Mucosa of rectum (tissue), 2 donors: ENCODE measurements around the gene SPRTN.
"Not testable (repeated sequence)": the region's sequence is repeated elsewhere in the genome, so short reads cannot be mapped to it uniquely, and the experiment has no call there.

Experiments used
- H3K27ac ChIP-seq, 2 donors: one replicate each; pipeline ENCODE4 v1.7.0; 2013; ENCODE audit warnings: inconsistent platforms in 2 of 2, low read depth in 2 of 2, low read length in 2 of 2
- H3K27me3 ChIP-seq, 2 donors: one replicate each; pipeline ENCODE4 v1.7.0; 2013; ENCODE audit warnings: low read length in 2 of 2; ENCODE audit not compliant: control insufficient read depth in 2 of 2, insufficient read depth in 2 of 2
- H3K36me3 ChIP-seq, 2 donors: one replicate each; pipeline ENCODE4 v1.7.0; 2013; ENCODE audit warnings: low read length in 2 of 2; ENCODE audit not compliant: control insufficient read depth in 2 of 2, insufficient read depth in 2 of 2
- H3K4me1 ChIP-seq, 2 donors: one replicate each; pipeline ENCODE4 v1.7.0; 2013; ENCODE audit warnings: low read length in 2 of 2, mild to moderate bottlenecking in 1 of 2; ENCODE audit not compliant: control insufficient read depth in 2 of 2, insufficient read depth in 2 of 2
- H3K4me3 ChIP-seq, 2 donors: one replicate each; pipeline ENCODE4 v1.7.0; 2013; ENCODE audit warnings: low read length in 2 of 2
- H3K9ac ChIP-seq, 2 donors: one replicate each; pipeline ENCODE4 v1.7.0; 2013; ENCODE audit warnings: low read length in 2 of 2, low read depth in 1 of 2, mild to moderate bottlenecking in 1 of 2
- H3K9me3 ChIP-seq, 2 donors: one replicate each; pipeline ENCODE4 v1.7.0; 2013; ENCODE audit warnings: low read length in 2 of 2; ENCODE audit not compliant: control insufficient read depth in 2 of 2
- donor health status: healthy.
- donor health status: Normal muscosa, but diverticular disease.

The SPRTN gene

DNA sequence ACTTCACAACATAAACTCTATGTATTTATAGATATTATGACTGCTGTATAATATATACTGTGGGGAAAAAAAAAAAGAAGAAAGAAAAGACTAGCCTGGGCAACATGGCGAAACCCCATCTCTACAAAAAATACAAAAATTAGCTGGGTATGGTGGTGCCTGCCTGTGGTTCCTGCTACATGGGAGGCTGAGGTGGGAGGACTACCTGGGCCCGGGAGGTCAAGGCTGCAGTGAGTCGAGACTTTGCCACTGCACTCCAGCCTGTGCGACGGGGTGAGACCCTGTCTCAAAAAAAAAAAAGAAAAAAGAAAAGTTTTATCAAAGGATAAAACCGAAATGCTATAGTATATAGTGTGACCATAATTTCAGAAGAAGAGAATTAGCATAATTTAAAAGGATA lies 3.1 kb upstream of the SPRTN start:
- Histone ChIP-seq H3K9ac (no peak overlapping the region), H3K4me3 (peak overlapping the region; percentile 19 to 99), H3K27ac (no peak overlapping the region), H3K9me3 (no peaks in the 10 kb centered on the region), H3K36me3 (peaks cover 0 to 7% of the 10 kb centered on the region in 2 donors), H3K4me1 (peaks cover 36 to 40% of the 10 kb centered on the region in 2 donors), H3K27me3 (no peaks in the 10 kb centered on the region)

DNA sequence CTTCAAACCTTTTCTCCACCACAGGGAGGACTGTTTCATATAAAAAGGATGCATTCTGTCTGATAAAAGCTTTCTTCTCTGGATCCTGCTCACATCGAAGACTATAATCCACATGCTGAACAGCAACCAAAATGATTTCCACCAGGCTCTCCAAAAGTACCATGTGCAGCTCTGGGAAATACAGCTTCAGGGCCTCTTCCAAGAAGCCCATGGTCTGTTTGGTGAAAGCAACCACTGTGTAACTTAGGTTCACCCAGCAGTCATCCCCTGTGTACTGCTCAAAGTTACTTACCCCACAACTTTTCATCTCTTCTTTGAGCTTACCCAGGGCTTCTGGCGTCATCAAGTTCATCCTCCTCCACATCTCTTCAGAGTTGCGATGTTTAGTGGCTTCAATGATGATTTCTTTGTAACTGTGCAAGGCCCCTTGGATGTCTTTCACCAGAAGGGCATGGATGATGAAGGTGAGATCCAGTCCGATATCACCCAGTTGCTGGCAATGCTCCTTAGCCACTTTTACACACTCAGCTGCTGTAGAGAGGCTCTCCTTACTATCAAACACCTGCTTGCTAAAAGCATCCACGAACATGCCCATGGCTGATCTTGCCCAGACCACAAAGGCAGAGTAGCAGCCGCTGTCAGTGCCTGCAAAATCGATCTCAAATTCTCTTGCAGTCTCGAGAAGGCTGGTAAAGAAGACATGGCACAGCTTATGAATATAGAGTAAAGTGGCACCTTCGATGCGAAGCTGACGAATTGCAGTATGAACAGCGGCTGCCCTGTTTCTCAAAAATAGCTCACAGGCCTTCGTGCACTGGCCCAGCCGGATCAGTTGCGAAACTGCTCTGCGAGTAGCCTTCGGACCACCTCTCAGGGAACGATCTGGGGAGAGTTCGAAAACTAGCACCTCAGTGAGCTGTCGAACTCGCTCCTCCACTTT lies 2.2 kb upstream of the SPRTN start:
- peaks cover 0 to 7% of the 10 kb centered on the region in 2 donors for H3K36me3 ChIP-seq
- H3K27me3 ChIP-seq: no peaks in the 10 kb centered on the region
- H3K9ac ChIP-seq: peak overlapping the region; percentile 87 to 100
- peak overlapping the region; percentile 96 to 99 for H3K4me3 ChIP-seq
- peaks cover 36 to 40% of the 10 kb centered on the region in 2 donors for H3K4me1 ChIP-seq
- H3K9me3 ChIP-seq: no peaks in the 10 kb centered on the region
- H3K27ac ChIP-seq: no peak overlapping the region

DNA sequence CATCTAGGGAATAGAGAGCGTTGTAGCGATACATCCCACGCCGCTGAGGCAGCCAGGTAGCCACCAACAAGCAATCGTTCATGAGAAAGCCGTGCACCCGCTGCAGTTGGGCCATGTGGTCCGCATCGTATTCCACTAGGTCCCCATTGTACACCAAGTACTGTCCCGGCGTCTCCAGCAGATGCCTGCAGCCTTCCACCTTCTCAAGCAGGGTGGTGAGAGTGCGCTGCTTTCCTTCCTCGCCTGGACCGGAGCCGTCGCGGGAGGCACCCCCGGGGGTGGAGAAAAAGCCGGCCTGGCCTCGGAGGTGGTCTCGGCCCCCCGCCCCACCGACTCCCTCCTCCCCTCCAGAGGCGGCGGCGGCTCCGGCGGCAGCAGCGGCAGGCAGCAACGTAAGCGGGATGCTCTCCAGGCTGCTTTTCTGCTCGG lies 1.0 kb upstream of the SPRTN start:
- Histone ChIP-seq H3K4me3 (peak overlapping the region; percentile 96 to 99), H3K9me3 (no peaks in the 10 kb centered on the region), H3K4me1 (peaks cover 36 to 40% of the 10 kb centered on the region in 2 donors), H3K9ac (peak overlapping the region; percentile 87 to 100), H3K27ac (peak overlapping the region; percentile 98 to 99), H3K27me3 (no peaks in the 10 kb centered on the region), H3K36me3 (peaks cover 4 to 7% of the 10 kb centered on the region in 2 donors)

DNA sequence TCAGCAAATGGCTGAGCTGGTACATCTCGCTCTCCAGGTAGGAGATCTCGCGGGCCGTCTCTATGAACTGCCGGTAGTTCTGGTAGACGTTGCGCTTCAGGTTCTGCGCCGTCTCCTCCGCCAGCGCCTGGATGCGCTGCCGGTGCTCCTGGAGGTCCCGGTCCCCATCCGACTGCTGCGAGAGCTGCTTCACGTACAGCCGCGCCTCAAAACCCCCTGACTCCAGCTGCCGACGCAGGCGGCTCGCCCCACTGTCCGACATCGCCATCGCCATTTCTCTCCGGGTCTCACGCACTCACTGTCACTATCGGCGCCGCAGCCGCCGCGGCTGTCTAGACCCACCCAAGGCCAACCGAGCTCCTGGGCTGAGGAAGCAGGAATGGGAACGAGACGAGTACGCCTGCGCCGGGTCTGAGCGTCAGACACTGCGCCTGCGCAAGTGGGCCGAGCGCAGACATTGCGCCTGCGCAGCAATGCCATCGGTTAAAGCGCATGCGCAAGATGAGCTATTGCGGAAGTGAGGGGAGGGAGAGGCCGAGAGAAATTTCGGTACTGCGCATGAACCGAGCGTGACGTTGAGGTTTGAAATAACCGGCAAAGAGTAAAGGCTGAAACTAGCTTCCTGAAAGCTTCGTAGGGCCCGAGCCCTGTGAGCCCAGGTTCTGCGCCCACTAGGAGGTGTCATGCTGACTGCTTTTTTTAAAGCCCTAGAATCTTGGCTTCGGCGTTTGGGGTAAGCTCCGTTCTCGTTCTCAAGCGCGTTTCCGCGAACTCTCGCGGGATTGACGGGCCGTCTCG lies 422 bp upstream of the SPRTN start, which contains the start of gene EXOC8:
EXOC8 (minus strand) TSS at position 381 of the 798 bp plus-strand sequence; CDS start at position 274, 107 bp downstream.
- peaks cover 36 to 40% of the 10 kb centered on the region in 2 donors for H3K4me1 ChIP-seq
- no peaks in the 10 kb centered on the region for H3K9me3 ChIP-seq
- peak within 1 kb of the TSS; percentile 96 to 99 for H3K4me3 ChIP-seq
- peak within 1 kb of the TSS; percentile 98 to 99 for H3K27ac ChIP-seq
- peak within 1 kb of the TSS; percentile 87 to 100 for H3K9ac ChIP-seq
- peaks cover 6 to 7% of the 10 kb centered on the region in 2 donors for H3K36me3 ChIP-seq
- H3K27me3 ChIP-seq: no peaks in the 10 kb centered on the region

DNA sequence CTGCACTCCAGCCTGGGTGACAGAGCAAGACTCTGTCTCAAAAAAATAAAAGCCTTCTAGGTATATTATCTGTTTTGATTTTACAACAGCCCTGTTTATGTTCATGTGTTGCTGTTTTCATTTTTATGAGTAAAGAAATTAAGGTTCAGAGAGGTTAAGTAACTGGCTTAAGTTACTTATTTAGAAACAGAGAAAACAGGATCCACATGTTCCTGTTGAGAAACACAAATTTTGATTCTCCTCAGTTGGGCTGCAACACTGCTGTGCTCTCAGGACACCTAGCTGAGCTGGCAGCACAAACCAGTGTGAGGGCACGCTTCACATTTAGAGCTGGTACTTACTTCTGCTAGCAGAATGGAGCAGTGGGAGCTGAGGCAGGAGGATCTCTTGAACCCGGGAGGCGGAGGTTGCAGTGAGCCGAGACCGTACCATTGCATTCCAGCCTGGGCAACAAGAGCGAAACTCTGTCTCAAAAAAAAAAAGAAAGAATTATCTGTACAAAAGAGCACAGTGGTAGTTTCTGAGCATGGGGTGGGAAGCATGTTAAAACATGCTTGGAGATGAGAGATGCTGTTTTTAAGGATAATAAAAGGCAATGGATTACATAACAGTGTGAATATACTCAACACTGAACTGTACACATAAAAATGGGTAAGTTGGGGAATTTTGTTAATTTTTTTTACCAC lies 2.4 kb downstream of the SPRTN start:
- no peak overlapping the region for H3K9ac ChIP-seq
- H3K9me3 ChIP-seq: no peaks in the 10 kb centered on the region
- peaks cover 0 to 15% of the 10 kb centered on the region in 2 donors for H3K36me3 ChIP-seq
- H3K4me3 ChIP-seq: no peak overlapping the region
- H3K27me3 ChIP-seq: no peaks in the 10 kb centered on the region
- no peak overlapping the region for H3K27ac ChIP-seq
- H3K4me1 ChIP-seq: peaks cover 22 to 28% of the 10 kb centered on the region in 2 donors

DNA sequence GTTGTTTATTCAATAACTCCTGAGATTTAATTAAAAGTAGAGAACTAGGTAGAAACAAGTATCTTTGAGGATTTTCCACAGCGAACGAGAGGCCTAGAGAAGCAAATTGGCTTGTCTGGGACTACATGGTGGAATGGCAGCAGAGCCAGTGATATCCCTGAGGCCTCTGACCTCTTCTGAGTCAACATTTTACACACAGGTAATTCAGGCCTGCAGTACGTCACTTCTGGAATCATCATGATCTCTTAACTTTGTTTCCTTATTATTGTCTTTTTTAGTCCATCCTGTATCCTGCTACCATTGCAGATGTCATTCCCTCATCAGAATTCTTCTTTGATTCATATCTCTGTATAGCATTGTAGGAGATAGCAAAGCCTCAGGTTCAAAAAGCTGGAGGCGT lies 9.9 kb downstream of the SPRTN start:
- H3K27me3 ChIP-seq: no peaks in the 10 kb centered on the region
- H3K9me3 ChIP-seq: no peaks in the 10 kb centered on the region
- no peak overlapping the region for H3K27ac ChIP-seq
- no peak overlapping the region for H3K4me3 ChIP-seq
- H3K9ac ChIP-seq: no peak overlapping the region
- peaks cover 0 to 3% of the 10 kb centered on the region in 2 donors for H3K4me1 ChIP-seq
- H3K36me3 ChIP-seq: peaks cover 22 to 36% of the 10 kb centered on the region in 2 donors

DNA sequence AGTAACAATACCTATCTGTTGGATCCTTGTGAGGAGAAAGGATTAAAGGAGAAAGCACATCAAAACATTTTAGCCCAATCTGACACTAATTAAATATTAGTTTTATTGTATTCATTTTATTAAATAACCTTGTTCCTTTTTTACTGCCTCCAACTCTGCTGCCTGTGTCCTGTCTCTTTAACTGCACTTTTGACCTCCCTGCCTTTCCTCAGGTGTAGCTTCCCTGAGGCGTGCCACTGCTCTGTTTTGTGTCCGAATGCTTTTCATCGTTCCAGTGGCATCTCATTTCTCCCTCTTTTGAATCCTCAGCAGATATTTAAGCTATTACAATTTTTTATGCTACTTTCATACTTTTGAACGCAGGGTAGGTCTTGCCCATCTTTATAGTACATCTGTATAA lies 10.3 kb downstream of the SPRTN start:
- H3K36me3 ChIP-seq: peaks cover 26 to 37% of the 10 kb centered on the region in 2 donors
- H3K27me3 ChIP-seq: no peaks in the 10 kb centered on the region
- H3K9me3 ChIP-seq: no peaks in the 10 kb centered on the region
- H3K4me1 ChIP-seq: peaks cover 0 to 3% of the 10 kb centered on the region in 2 donors
- H3K4me3 ChIP-seq: no peak overlapping the region
- H3K27ac ChIP-seq: no peak overlapping the region
- H3K9ac ChIP-seq: no peak overlapping the region

DNA sequence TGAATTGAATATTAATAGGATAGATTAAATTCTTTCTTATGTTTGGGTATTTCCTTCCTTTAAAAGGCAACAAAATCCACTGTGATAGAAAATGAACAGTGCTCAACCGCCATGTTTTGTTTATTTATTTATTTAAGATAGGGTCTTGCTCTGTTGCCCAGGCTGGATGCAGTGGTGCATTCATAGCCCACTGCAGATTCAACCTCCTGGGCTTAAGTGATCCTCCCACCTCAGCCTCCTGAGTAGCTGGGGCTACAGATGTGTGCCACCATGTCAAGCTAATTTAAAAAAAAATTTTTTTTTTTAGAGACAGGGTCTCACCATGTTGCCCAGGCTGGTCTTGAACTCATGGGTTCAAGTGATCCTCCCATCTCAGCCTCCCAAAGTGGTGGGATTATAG lies 10.8 kb downstream of the SPRTN start:
- not testable (repeated sequence) for H3K27me3 ChIP-seq, H3K4me1 ChIP-seq, H3K27ac ChIP-seq, H3K9ac ChIP-seq, H3K4me3 ChIP-seq, H3K9me3 ChIP-seq
- peaks cover 26 to 34% of the 10 kb centered on the region in 2 donors for H3K36me3 ChIP-seq

DNA sequence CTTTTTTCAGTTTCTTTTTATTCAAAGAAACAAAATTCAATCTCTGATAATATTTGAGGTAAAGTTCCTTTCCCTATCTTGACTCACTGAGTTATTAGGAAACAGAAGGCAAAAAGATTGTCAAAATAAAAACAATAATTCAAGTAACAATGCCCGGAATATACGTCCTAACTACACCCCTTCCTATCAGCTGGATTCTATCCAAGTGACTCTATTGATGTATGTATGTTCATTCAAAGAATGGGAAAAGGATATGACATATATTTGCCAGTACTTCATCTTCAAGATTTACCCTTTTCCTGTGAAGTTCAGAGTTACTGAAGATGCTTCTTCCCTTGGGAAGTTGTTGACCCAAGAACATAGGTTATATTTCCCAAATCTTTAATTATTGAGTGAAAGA lies 13.7 kb downstream of the SPRTN start:
- H3K27me3 ChIP-seq: no peaks in the 10 kb centered on the region

More for the DNA sequence above, 13.7 kb downstream of the SPRTN start:
- Histone ChIP-seq H3K9me3 (no peaks in the 10 kb centered on the region), H3K4me3 (no peak overlapping the region), H3K9ac (no peak overlapping the region), H3K36me3 (peaks cover 26 to 34% of the 10 kb centered on the region in 2 donors), H3K4me1 (peaks cover 0 to 3% of the 10 kb centered on the region in 2 donors), H3K27ac (no peak overlapping the region)
